SK-N-SH treated with all-trans-retinoic acid at 6 μM for 48 hours (cell line): ENCODE data around the gene FHL3.

Experiments used
- ATAC-seq: fragments of 200-7000 bp; cut with Tn5 transposase; 3 replicates; pipeline ENCODE4 v1.9.1; 2020; ENCODE audit warnings: mild to moderate bottlenecking, moderate library complexity
- BACH2 ChIP-seq: fragments of 250-450 bp; sonication (Bioruptor Pico); IDR thresholded peaks from 2 replicates; pipeline ENCODE4 v1.9.0; 2021; ENCODE audit warnings: mild to moderate bottlenecking, borderline replicate concordance
- CSDC2 ChIP-seq: fragments of 250-450 bp; sonication (Bioruptor Pico); IDR thresholded peaks from 2 replicates; pipeline ENCODE4 v1.5.0; 2020; ENCODE audit warnings: mild to moderate bottlenecking, moderate library complexity
- ESRRG ChIP-seq: fragments of 250-450 bp; sonication (Bioruptor Pico); IDR thresholded peaks from 2 replicates; pipeline ENCODE4 v1.6.1; 2021; ENCODE audit warnings: mild to moderate bottlenecking
- GLIS3 ChIP-seq: fragments of 250-450 bp; sonication (Bioruptor Pico); IDR thresholded peaks from 2 replicates; pipeline ENCODE4 v1.5.0; 2020; ENCODE audit warnings: mild to moderate bottlenecking, moderate library complexity
- ISL1 ChIP-seq: fragments of 250-450 bp; sonication (Bioruptor Pico); IDR thresholded peaks from 2 replicates; pipeline ENCODE4 v2.1.2; 2022; ENCODE audit warnings: mild to moderate bottlenecking, moderate library complexity
- OSR1 ChIP-seq: fragments of 250-450 bp; sonication (Bioruptor Pico); IDR thresholded peaks from 2 replicates; pipeline ENCODE4 v1.8.0; 2022; ENCODE audit warnings: moderate library complexity, mild to moderate bottlenecking, inconsistent platforms
- TOX ChIP-seq: fragments of 250-450 bp; sonication (Bioruptor Pico); IDR thresholded peaks from 2 replicates; pipeline ENCODE4 v1.8.0; 2021; ENCODE audit warnings: mild to moderate bottlenecking, moderate library complexity, borderline replicate concordance
- ZC3H10 ChIP-seq: fragments of 250-450 bp; sonication (Bioruptor Pico); IDR thresholded peaks from 2 replicates; pipeline ENCODE4 v1.5.1; 2021; ENCODE audit warnings: mild to moderate bottlenecking, moderate library complexity
- ZFP3 ChIP-seq: fragments of 250-450 bp; sonication (Bioruptor Pico); IDR thresholded peaks from 2 replicates; pipeline ENCODE4 v1.5.0; 2020; ENCODE audit warnings: mild to moderate bottlenecking, moderate library complexity
- ZFP30 ChIP-seq: fragments of 450-650 bp; formaldehyde crosslinking; IDR thresholded peaks from 2 replicates; pipeline ENCODE4 v1.5.0; 2022; ENCODE audit warnings: mild to moderate bottlenecking, moderate library complexity
- ZNF70 ChIP-seq: fragments of 450-650 bp; formaldehyde crosslinking; IDR thresholded peaks from 2 replicates; pipeline ENCODE4 v1.5.0; 2020; ENCODE audit warnings: mild to moderate bottlenecking, moderate library complexity
- ZNF8 ChIP-seq: fragments of 450-650 bp; formaldehyde crosslinking; IDR thresholded peaks from 2 replicates; pipeline ENCODE4 v1.5.0; 2020; ENCODE audit warnings: mild to moderate bottlenecking, moderate library complexity
- TF ChIP-seq, protein P1 (sequence below): fragments of 250-450 bp; sonication (Bioruptor Pico); IDR thresholded peaks from 2 replicates; pipeline ENCODE4 v1.8.0; 2021; ENCODE audit warnings: low read depth, mild to moderate bottlenecking, moderate library complexity, borderline replicate concordance
- TF ChIP-seq, protein P2 (sequence below): fragments of 250-450 bp; sonication (Bioruptor Pico); IDR thresholded peaks from 2 replicates; pipeline ENCODE4 v1.5.1; 2021; ENCODE audit warnings: mild to moderate bottlenecking, moderate library complexity
- TF ChIP-seq, protein P3 (sequence below): fragments of 250-450 bp; sonication (Bioruptor Pico); IDR thresholded peaks from 2 replicates; pipeline ENCODE4 v1.8.0; 2020; ENCODE audit warnings: mild to moderate bottlenecking, moderate library complexity, borderline replicate concordance
- TF ChIP-seq, protein P4 (sequence below): fragments of 250-450 bp; sonication (Bioruptor Pico); IDR thresholded peaks from 2 replicates; pipeline ENCODE4 v1.5.1; 2020; ENCODE audit warnings: low read depth, mild to moderate bottlenecking, moderate library complexity
- TF ChIP-seq, protein P5 (sequence below): fragments of 250-450 bp; sonication (Bioruptor Pico); IDR thresholded peaks from 2 replicates; pipeline ENCODE4 v1.5.0; 2020; ENCODE audit warnings: mild to moderate bottlenecking, moderate library complexity

Gene FHL3

DNA sequence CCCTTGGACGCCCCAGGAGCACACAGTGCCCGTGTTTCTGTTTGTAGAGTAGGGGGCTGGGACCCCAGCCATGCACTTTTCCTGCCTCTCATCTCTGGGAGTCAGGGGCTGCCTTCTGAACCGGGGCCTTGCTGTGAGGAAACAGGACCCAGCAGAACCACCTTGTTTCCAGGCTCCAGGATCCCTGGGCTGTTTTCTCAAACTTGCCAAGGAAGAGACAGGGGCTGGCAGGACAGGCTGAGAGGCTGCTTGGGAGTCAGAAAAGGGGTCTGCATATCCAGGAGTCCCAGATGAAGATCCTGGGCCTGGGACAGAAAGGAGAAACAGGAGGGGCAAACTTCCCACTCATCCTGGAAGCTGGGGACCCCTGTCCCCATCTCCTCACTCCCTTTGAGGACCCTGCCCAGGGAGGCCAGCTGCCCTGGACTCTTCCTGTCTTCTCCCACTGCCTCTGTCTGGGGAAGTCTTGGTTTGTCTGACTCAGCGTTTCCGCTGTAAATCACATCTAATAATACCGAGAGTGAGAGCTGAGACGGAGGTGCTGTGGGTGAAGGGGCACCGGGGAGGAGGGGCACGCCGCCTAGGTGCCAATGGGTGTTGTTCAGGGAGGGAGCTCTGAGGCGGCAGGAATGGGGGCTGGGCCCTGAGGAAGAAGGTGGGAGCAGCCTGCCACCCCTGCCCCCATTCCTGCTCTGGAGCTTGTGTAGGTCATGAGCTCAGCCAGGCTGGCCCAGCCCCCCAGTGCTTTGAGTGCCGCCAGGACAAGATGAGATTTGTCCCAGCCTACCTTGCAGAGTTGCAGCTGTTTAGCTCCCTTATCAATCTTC lies 24.6 kb upstream of the FHL3 start:
- TF ChIP-seq ESRRG (CRISPR knock-in tag), result no peak
- ATAC-seq, result peak; percentile 80

DNA sequence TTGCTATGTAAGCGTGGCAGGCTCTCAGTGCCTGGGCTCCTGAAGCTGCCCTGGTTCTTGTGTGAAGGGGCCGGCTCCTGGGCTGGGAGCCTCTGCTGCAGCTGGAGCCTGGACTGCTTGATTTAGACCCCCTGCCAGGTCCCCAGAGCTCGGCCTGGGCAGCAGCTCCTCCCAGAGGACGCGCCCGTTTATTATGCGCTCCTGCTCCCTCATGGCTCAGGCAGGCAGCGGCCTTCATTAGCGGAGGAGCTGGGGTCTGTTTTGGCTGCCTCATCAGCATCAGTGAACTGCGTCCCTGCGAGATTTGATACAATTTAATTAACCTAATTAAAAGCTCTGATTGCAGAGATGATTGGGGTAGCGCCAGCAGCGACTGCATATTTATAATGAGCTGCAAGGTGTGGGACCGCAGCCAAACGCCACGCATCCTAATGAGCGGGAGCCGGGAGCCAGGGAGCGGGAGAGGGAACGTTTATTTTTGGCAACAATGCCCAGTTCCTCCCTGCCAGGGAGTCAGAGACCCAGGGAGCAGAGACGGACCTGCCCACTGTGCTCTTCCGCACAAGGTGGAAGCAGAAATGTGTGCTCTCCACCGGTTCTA lies 23.9 kb upstream of the FHL3 start:
- ATAC-seq, result peak; percentile 51
- no peak for TF ChIP-seq OSR1
- no peak for TF ChIP-seq ZNF70 (CRISPR knock-in tag)
- TF ChIP-seq, protein P1, sequence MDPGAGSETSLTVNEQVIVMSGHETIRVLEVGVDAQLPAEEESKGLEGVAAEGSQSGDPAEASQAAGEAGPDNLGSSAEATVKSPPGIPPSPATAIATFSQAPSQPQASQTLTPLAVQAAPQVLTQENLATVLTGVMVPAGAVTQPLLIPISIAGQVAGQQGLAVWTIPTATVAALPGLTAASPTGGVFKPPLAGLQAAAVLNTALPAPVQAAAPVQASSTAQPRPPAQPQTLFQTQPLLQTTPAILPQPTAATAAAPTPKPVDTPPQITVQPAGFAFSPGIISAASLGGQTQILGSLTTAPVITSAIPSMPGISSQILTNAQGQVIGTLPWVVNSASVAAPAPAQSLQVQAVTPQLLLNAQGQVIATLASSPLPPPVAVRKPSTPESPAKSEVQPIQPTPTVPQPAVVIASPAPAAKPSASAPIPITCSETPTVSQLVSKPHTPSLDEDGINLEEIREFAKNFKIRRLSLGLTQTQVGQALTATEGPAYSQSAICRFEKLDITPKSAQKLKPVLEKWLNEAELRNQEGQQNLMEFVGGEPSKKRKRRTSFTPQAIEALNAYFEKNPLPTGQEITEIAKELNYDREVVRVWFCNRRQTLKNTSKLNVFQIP (CRISPR knock-in tag), result no peak
- no peak for TF ChIP-seq ZFP30 (CRISPR knock-in tag)
- TF ChIP-seq, protein P2, sequence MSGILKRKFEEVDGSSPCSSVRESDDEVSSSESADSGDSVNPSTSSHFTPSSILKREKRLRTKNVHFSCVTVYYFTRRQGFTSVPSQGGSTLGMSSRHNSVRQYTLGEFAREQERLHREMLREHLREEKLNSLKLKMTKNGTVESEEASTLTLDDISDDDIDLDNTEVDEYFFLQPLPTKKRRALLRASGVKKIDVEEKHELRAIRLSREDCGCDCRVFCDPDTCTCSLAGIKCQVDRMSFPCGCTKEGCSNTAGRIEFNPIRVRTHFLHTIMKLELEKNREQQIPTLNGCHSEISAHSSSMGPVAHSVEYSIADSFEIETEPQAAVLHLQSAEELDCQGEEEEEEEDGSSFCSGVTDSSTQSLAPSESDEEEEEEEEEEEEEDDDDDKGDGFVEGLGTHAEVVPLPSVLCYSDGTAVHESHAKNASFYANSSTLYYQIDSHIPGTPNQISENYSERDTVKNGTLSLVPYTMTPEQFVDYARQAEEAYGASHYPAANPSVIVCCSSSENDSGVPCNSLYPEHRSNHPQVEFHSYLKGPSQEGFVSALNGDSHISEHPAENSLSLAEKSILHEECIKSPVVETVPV (CRISPR knock-in tag), result no peak
- no peak for TF ChIP-seq ZNF8
- TF ChIP-seq ISL1 (CRISPR knock-in tag), result no peak
- no peak for TF ChIP-seq GLIS3 (CRISPR knock-in tag)
- TF ChIP-seq, protein P3, sequence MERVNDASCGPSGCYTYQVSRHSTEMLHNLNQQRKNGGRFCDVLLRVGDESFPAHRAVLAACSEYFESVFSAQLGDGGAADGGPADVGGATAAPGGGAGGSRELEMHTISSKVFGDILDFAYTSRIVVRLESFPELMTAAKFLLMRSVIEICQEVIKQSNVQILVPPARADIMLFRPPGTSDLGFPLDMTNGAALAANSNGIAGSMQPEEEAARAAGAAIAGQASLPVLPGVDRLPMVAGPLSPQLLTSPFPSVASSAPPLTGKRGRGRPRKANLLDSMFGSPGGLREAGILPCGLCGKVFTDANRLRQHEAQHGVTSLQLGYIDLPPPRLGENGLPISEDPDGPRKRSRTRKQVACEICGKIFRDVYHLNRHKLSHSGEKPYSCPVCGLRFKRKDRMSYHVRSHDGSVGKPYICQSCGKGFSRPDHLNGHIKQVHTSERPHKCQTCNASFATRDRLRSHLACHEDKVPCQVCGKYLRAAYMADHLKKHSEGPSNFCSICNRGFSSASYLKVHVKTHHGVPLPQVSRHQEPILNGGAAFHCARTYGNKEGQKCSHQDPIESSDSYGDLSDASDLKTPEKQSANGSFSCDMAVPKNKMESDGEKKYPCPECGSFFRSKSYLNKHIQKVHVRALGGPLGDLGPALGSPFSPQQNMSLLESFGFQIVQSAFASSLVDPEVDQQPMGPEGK, result no peak
- no peak for TF ChIP-seq ESRRG (CRISPR knock-in tag)
- TF ChIP-seq TOX (CRISPR knock-in tag), result no peak

DNA sequence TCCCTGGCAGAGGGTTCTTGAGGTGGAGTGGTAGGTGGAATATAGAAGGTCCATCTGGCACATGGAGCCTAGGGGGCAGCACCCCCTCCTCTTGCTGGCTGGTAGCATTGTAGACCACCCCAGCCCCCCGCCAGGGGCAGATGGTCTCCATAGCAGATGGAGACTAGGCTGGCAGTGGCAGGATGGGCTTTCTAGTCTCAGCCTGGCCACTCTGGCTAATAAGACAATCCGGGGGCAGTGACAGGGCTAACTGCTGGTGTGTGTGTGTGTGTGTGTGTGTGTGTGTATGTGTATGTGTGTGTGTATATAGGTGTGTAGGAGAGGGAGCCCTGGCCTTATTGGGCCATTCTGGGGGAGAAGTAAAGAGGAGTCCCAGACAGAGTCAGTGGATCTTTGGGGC lies 23.4 kb upstream of the FHL3 start:
- TF ChIP-seq CSDC2 (CRISPR knock-in tag) (no peak), ESRRG (CRISPR knock-in tag) (no peak)
- TF ChIP-seq, protein P3, result no peak
- TF ChIP-seq, protein P2 (CRISPR knock-in tag), result no peak
- TF ChIP-seq, protein P4, sequence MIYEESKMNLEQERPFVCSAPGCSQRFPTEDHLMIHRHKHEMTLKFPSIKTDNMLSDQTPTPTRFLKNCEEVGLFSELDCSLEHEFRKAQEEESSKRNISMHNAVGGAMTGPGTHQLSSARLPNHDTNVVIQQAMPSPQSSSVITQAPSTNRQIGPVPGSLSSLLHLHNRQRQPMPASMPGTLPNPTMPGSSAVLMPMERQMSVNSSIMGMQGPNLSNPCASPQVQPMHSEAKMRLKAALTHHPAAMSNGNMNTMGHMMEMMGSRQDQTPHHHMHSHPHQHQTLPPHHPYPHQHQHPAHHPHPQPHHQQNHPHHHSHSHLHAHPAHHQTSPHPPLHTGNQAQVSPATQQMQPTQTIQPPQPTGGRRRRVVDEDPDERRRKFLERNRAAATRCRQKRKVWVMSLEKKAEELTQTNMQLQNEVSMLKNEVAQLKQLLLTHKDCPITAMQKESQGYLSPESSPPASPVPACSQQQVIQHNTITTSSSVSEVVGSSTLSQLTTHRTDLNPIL, result no peak
- no peak; the same call in 2 of the 3 replicates for ATAC-seq

DNA sequence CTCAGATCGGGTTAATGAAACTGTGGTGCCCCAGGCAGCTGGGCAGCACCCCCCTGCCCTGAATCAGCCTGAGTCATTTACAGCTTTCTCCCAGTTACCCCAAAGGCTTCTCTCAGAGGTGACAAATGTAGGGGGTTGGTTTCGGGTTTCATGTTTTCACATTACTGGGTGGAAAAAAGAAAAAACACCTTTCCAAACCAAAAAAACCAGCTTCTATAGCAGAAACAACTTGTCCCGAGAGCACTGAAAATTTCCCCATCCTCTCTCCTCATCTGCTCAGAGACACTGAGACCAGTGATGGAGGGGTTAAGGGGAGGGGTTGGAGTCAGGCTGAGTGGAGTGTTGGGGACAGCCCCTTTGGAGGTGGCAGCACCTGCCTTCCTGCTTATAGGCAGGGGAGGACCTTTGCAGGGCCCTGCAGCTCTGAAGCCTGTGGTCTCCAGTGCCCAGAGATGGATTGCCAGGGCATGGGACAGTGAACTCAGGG lies 22.8 kb upstream of the FHL3 start:
- ATAC-seq, result no peak
- TF ChIP-seq, protein P5, sequence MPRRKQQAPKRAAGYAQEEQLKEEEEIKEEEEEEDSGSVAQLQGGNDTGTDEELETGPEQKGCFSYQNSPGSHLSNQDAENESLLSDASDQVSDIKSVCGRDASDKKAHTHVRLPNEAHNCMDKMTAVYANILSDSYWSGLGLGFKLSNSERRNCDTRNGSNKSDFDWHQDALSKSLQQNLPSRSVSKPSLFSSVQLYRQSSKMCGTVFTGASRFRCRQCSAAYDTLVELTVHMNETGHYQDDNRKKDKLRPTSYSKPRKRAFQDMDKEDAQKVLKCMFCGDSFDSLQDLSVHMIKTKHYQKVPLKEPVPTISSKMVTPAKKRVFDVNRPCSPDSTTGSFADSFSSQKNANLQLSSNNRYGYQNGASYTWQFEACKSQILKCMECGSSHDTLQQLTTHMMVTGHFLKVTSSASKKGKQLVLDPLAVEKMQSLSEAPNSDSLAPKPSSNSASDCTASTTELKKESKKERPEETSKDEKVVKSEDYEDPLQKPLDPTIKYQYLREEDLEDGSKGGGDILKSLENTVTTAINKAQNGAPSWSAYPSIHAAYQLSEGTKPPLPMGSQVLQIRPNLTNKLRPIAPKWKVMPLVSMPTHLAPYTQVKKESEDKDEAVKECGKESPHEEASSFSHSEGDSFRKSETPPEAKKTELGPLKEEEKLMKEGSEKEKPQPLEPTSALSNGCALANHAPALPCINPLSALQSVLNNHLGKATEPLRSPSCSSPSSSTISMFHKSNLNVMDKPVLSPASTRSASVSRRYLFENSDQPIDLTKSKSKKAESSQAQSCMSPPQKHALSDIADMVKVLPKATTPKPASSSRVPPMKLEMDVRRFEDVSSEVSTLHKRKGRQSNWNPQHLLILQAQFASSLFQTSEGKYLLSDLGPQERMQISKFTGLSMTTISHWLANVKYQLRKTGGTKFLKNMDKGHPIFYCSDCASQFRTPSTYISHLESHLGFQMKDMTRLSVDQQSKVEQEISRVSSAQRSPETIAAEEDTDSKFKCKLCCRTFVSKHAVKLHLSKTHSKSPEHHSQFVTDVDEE, result no peak
- TF ChIP-seq, protein P1 (CRISPR knock-in tag), result no peak
- TF ChIP-seq ZFP3 (CRISPR knock-in tag) (no peak), ZFP30 (CRISPR knock-in tag) (no peak), ISL1 (CRISPR knock-in tag) (no peak), GLIS3 (CRISPR knock-in tag) (no peak), OSR1 (no peak), ZC3H10 (CRISPR knock-in tag) (no peak), CSDC2 (CRISPR knock-in tag) (no peak), BACH2 (no peak)
- TF ChIP-seq, protein P4, result no peak
